Endodermal cell (in vitro differentiated cells): ENCODE results near the gene EXPH5. TPM values are rescaled to one million over a fixed set of nuclear protein-coding genes. Genes with fewer than 3 reads are reported as not detected.

ENCODE experiments used
- DNase-seq: peaks from one replicate; pipeline ENCODE4 v3.0.0-alpha.2; 2017
- H3K27ac ChIP-seq: 2 replicates; pipeline ENCODE4 v1.5.1; 2013; ENCODE audit warnings: mild to moderate bottlenecking, low read depth, low read length, moderate library complexity
- H3K27me3 ChIP-seq: 2 replicates; pipeline ENCODE4 v1.6.1; 2013; ENCODE audit warnings: mild to moderate bottlenecking, low read length, moderate library complexity; ENCODE audit not compliant: insufficient read depth, control insufficient read depth, poor library complexity, severe bottlenecking
- H3K36me3 ChIP-seq: 2 replicates; pipeline ENCODE4 v1.7.0; 2013; ENCODE audit warnings: mild to moderate bottlenecking, low read length, moderate library complexity; ENCODE audit not compliant: control insufficient read depth, insufficient read depth
- H3K4me1 ChIP-seq: one replicate; pipeline ENCODE4 v1.7.0; 2013; ENCODE audit warnings: low read length; ENCODE audit not compliant: control insufficient read depth, insufficient read depth
- H3K4me3 ChIP-seq: 2 replicates; pipeline ENCODE4 v1.5.1; 2013; ENCODE audit warnings: mild to moderate bottlenecking, low read length, moderate library complexity
- H3K9ac ChIP-seq: 2 replicates; pipeline ENCODE4 v1.6.1; 2013; ENCODE audit warnings: mild to moderate bottlenecking, low read length, moderate library complexity; ENCODE audit not compliant: poor library complexity, severe bottlenecking; ENCODE audit errors: extremely low read depth
- H3K9me3 ChIP-seq: 2 replicates; pipeline ENCODE4 v1.6.1; 2013; ENCODE audit warnings: mild to moderate bottlenecking, low read length, moderate library complexity; ENCODE audit not compliant: control insufficient read depth
- H3K27ac Mint-ChIP-seq: 2 replicates; pipeline ENCODE4 v1.8.0; 2020; ENCODE audit warnings: mixed read lengths
- H3K27me3 Mint-ChIP-seq: 2 replicates; pipeline ENCODE4 v1.8.0; 2021; ENCODE audit warnings: mild to moderate bottlenecking, mixed read lengths; ENCODE audit not compliant: insufficient read depth
- H3K36me3 Mint-ChIP-seq: 2 replicates; pipeline ENCODE4 v1.8.0; 2020; ENCODE audit warnings: low read depth, mixed read lengths
- H3K4me1 Mint-ChIP-seq: 2 replicates; pipeline ENCODE4 v1.8.0; 2020; ENCODE audit warnings: mixed read lengths
- H3K4me3 Mint-ChIP-seq: 2 replicates; pipeline ENCODE4 v1.8.0; 2020; ENCODE audit warnings: mild to moderate bottlenecking, moderate library complexity, mixed read lengths
- H3K9me3 Mint-ChIP-seq: 2 replicates; pipeline ENCODE4 v1.8.0; 2020; ENCODE audit warnings: mild to moderate bottlenecking, mixed read lengths
- CTCF ChIP-seq: fragments of 200-600 bp; sonication (generic); conservative IDR thresholded peaks from 2 replicates; pipeline ENCODE4 v1.5.0; 2021; ENCODE audit warnings: antibody characterized with exemption, mild to moderate bottlenecking
- WGBS, 2 experiments: methylation state at CpG; one replicate each; pipeline versions ENCODE4 v1.1.5 to v1.1.7; 2013; ENCODE audit warnings: missing lambda C conversion rate in 2 of 2, mixed read lengths in 1 of 2; ENCODE audit not compliant: insufficient coverage in 1 of 2, insufficient read length in 1 of 2; 5-methylcytosine and 5-hydroxymethylcytosine counted together
- total RNA-seq, 2 donors: library from RNA; stranded (reverse); fragmentation: NEBNext Ultra II Directional in 1 of 2; extraction: Animal tissue kit (Norgen Biotek cat#: 25700) in 1 of 2; gene quantifications; 2 replicates in 1 of 2; 3 replicates in 1 of 2; pipeline ENCODE4 v1.2.1, GENCODE V29; 2021

EXPH5 gene
- total RNA-seq, 2 donors from 2014 or later = 4.8 to 6.4 TPM

DNA sequence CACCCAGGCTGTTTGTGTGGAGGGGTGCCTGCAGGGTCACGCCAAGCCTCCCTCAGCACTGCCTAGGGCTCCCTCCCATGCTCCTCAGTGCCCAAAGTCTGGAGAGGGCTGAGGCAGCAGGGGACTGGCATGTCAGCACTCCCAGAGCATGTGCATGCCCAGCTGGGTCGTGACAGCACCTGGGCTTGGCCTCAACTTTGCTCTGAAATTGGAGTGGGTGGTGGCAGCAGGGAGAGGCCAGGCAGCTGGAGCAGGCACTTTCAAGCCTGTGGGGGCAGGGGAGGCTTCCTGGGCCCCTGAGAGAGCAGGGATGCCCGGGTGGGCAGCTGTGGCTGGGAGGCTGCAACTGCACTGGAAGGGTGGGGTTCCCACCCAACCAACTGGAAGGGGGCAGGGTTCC is 35.7 kb upstream of the EXPH5 start:
- no peak for DNase-seq
- Histone ChIP-seq H3K4me1 (peaks cover 5% of the 10 kb centered on the region), H3K9me3 (peaks cover 32% of the 10 kb centered on the region), H3K4me3 (no peak overlapping the region), H3K27ac (no peak overlapping the region), H3K36me3 (no peaks in the 10 kb centered on the region), H3K9ac (no peak overlapping the region), H3K27me3 (no peaks in the 10 kb centered on the region)
- Mint-ChIP-seq H3K9me3 (peaks cover 29% of the 10 kb centered on the region), H3K36me3 (no peaks in the 10 kb centered on the region), H3K4me1 (peaks cover 12% of the 10 kb centered on the region), H3K27me3 (no peaks in the 10 kb centered on the region), H3K4me3 (no peak overlapping the region), H3K27ac (no peak overlapping the region)
- no peak for TF ChIP-seq CTCF
- 95 to 100% methylated on average over 1 to 3 of the region's 3 CpGs for WGBS, 2 experiments

GRCh38 chr11:108628812-108629211 is 35.2 kb upstream of the EXPH5 start:
- DNase-seq = no peak
- Mint-ChIP-seq H3K4me1 (peaks cover 16% of the 10 kb centered on the region), H3K4me3 (no peak overlapping the region), H3K27me3 (no peaks in the 10 kb centered on the region), H3K36me3 (no peaks in the 10 kb centered on the region), H3K9me3 (peaks cover 29% of the 10 kb centered on the region), H3K27ac (no peak overlapping the region)
- H3K4me3 ChIP-seq = no peak overlapping the region
- H3K4me1 ChIP-seq = peaks cover 7% of the 10 kb centered on the region
- TF ChIP-seq CTCF = no peak
- H3K9me3 ChIP-seq = peaks cover 32% of the 10 kb centered on the region
- H3K36me3 ChIP-seq = no peaks in the 10 kb centered on the region
- H3K9ac ChIP-seq = no peak overlapping the region
- WGBS, 2 experiments = 96 to 100% methylated on average over 1 to 2 of the region's 2 CpGs
- H3K27ac ChIP-seq = no peak overlapping the region
- H3K27me3 ChIP-seq = no peaks in the 10 kb centered on the region

DNA sequence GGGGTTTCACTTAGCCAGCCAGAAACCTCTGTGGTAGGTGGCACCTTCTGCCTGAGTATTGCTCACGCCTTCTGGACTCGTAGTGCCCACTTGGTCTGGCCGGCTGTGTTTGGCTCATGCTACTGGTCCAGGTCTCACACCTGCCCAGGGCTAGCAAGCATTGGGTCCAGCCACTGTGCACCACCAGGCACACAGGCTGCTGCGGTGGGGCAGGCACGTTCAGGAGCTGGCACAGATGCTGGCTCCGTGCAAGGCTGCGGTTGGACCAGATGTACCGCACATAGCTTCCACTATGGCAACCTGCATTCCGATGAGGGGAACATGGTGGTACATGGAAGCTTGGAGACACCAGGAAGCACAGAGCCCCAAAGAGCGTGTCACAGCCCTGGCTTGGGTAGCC is 34.8 kb upstream of the EXPH5 start:
- Mint-ChIP-seq H3K36me3 (no peaks in the 10 kb centered on the region), H3K4me3 (no peak overlapping the region), H3K27ac (no peak overlapping the region), H3K9me3 (peaks cover 29% of the 10 kb centered on the region), H3K4me1 (peaks cover 16% of the 10 kb centered on the region), H3K27me3 (no peaks in the 10 kb centered on the region)
- no peaks in the 10 kb centered on the region for H3K36me3 ChIP-seq
- no peak overlapping the region for H3K9ac ChIP-seq
- peaks cover 7% of the 10 kb centered on the region for H3K4me1 ChIP-seq
- 93 to 95% methylated on average over 10 of the region's 10 CpGs for WGBS, 2 experiments
- DNase-seq = no peak
- no peak overlapping the region for H3K4me3 ChIP-seq
- H3K27me3 ChIP-seq = no peaks in the 10 kb centered on the region
- H3K9me3 ChIP-seq = peaks cover 32% of the 10 kb centered on the region
- no peak for TF ChIP-seq CTCF
- H3K27ac ChIP-seq = no peak overlapping the region
